Liver (tissue), 9 donors: ENCODE measurements around the gene TRIM14. TPM values are rescaled to one million over a fixed set of nuclear protein-coding genes. Genes with fewer than 3 reads are reported as not detected.

Experiments
- DNase-seq: peaks from one replicate; pipeline ENCODE4 v3.0.0-alpha.2; 2017; ENCODE audit warnings: low spot score
- H3K27ac ChIP-seq, 2 donors: one replicate each; pipeline ENCODE4 v1.7.0; 2013; ENCODE audit warnings: inconsistent platforms in 2 of 2, low read length in 2 of 2, control low read depth in 1 of 2, low read depth in 1 of 2, mild to moderate bottlenecking in 1 of 2
- H3K27me3 ChIP-seq, 4 donors: one replicate each; pipeline versions ENCODE4 v1.6.1 to v1.7.0; 2013; ENCODE audit warnings: low read length in 3 of 4, inconsistent platforms in 1 of 4, mild to moderate bottlenecking in 1 of 4, moderate library complexity in 1 of 4; ENCODE audit not compliant: control insufficient read depth in 4 of 4, insufficient read depth in 4 of 4
- H3K36me3 ChIP-seq, 4 donors: one replicate each; pipeline versions ENCODE4 v1.6.1 to v1.7.0; 2013; ENCODE audit warnings: low read length in 3 of 4, mild to moderate bottlenecking in 3 of 4, low read depth in 1 of 4, moderate library complexity in 1 of 4; ENCODE audit not compliant: control insufficient read depth in 4 of 4, insufficient read depth in 3 of 4
- H3K4me1 ChIP-seq, 4 donors: one replicate each; pipeline versions ENCODE4 v1.6.1 to v1.7.0; 2013; ENCODE audit warnings: low read length in 3 of 4, mild to moderate bottlenecking in 3 of 4, moderate library complexity in 1 of 4; ENCODE audit not compliant: control insufficient read depth in 4 of 4, insufficient read depth in 4 of 4
- H3K4me3 ChIP-seq, 3 donors: one replicate each; pipeline versions ENCODE4 v1.6.1 to v1.7.0; 2013; ENCODE audit warnings: low read length in 3 of 3, control low read depth in 1 of 3, low read depth in 1 of 3, mild to moderate bottlenecking in 1 of 3
- H3K9ac ChIP-seq, 2 donors: one replicate each; pipeline ENCODE4 v1.7.0; 2013; ENCODE audit warnings: low read length in 2 of 2, mild to moderate bottlenecking in 2 of 2, moderate library complexity in 2 of 2, control low read depth in 1 of 2, low read depth in 1 of 2
- H3K9me3 ChIP-seq, 4 donors: one replicate each; pipeline versions ENCODE4 v1.6.1 to v1.7.0; 2013; ENCODE audit warnings: low read length in 3 of 4; ENCODE audit not compliant: control insufficient read depth in 4 of 4
- ATF3 ChIP-seq: IDR thresholded peaks from 2 replicates; pipeline ENCODE4 v1.6.1; 2016; ENCODE audit warnings: antibody characterized with exemption
- EGR1 ChIP-seq, 2 donors: IDR thresholded peaks; 2 replicates each; pipeline ENCODE4 v1.6.1; 2016 to 2018; ENCODE audit warnings: antibody characterized with exemption in 2 of 2, low read depth in 2 of 2
- FOXA2 ChIP-seq: IDR thresholded peaks from 2 replicates; pipeline ENCODE4 v1.6.1; 2016; ENCODE audit warnings: antibody characterized with exemption
- GABPA ChIP-seq, 2 donors: IDR thresholded peaks in 1 of 2; conservative IDR thresholded peaks in 1 of 2; 2 replicates each; pipeline ENCODE4 v1.6.1; 2016; ENCODE audit warnings: antibody characterized with exemption in 2 of 2, mild to moderate bottlenecking in 1 of 2, moderate library complexity in 1 of 2
- HNF4G ChIP-seq: IDR thresholded peaks from 2 replicates; pipeline ENCODE4 v1.6.1; 2016; ENCODE audit warnings: antibody characterized with exemption
- MAX ChIP-seq: IDR thresholded peaks from 2 replicates; pipeline ENCODE4 v1.6.1; 2016; ENCODE audit warnings: antibody characterized with exemption
- RXRA ChIP-seq, 2 donors: IDR thresholded peaks; 2 replicates each; pipeline ENCODE4 v1.6.1; 2017 to 2018; ENCODE audit warnings: antibody characterized with exemption in 2 of 2, mild to moderate bottlenecking in 1 of 2
- SP1 ChIP-seq: IDR thresholded peaks from 2 replicates; pipeline ENCODE4 v1.6.1; 2018; ENCODE audit warnings: antibody characterized with exemption, mild to moderate bottlenecking
- TAF1 ChIP-seq: conservative IDR thresholded peaks from 2 replicates; pipeline ENCODE4 v1.6.1; 2016; ENCODE audit warnings: antibody characterized with exemption, mild to moderate bottlenecking
- YY1 ChIP-seq: IDR thresholded peaks from 2 replicates; pipeline ENCODE4 v1.6.1; 2016; ENCODE audit warnings: antibody characterized with exemption, mild to moderate bottlenecking
- ZBTB33 ChIP-seq: IDR thresholded peaks from 2 replicates; pipeline ENCODE4 v1.6.1; 2016; ENCODE audit warnings: antibody characterized with exemption
- WGBS: extraction: QIAGEN DNeasy Blood & Tissue Kit; methylation state at CpG from one replicate; pipeline ENCODE4 v1.1.7; 2013; 5-methylcytosine and 5-hydroxymethylcytosine counted together
- polyA plus RNA-seq, 2 donors: library from polyadenylated mRNA; stranded (reverse) in 1 of 2; unstranded in 1 of 2; fragments of 200-250 nt in 1 of 2; fragments of >200 nt in 1 of 2; fragmentation: Nextera tagmentation in 1 of 2; extraction: Ambion mirVana in 1 of 2; gene quantifications; one replicate each; pipeline versions ENCODE4 v1.2.1 to v1.2.3, GENCODE V29; 2013 to 2015
- total RNA-seq, 2 donors: library from RNA; depleted of rRNA; stranded (reverse); fragments of >200 nt; gene quantifications; one replicate each; pipeline ENCODE4 v1.2.3, GENCODE V29; 2014
- TF ChIP-seq, protein P1 (sequence below): IDR thresholded peaks from 2 replicates; pipeline ENCODE4 v1.6.1; 2016; ENCODE audit warnings: antibody characterized with exemption, mild to moderate bottlenecking
- TF ChIP-seq, protein P2 (sequence below): fragments of 150-350 bp; IDR thresholded peaks from 2 replicates; pipeline ENCODE4 v1.5.1; 2017; ENCODE audit warnings: improper control_type of control experiment, low read depth, low read length; ENCODE audit not compliant: missing input control
- donor health status: healthy.
- donor health status: healthy.
- donor health status: healthy.
- donor health status: healthy.
- donor health status: healthy.

Gene TRIM14
- total and polyA plus RNA-seq, 4 donors, result 15.2 to 22.0 (median 17.8) TPM

- no peaks in the 10 kb centered on the region for H3K27me3 ChIP-seq
- no peak overlapping the region for H3K9ac ChIP-seq
- H3K36me3 ChIP-seq, result peaks cover 5 to 12% (median 8%) of the 10 kb centered on the region in 4 donors
- TF ChIP-seq, protein P1, sequence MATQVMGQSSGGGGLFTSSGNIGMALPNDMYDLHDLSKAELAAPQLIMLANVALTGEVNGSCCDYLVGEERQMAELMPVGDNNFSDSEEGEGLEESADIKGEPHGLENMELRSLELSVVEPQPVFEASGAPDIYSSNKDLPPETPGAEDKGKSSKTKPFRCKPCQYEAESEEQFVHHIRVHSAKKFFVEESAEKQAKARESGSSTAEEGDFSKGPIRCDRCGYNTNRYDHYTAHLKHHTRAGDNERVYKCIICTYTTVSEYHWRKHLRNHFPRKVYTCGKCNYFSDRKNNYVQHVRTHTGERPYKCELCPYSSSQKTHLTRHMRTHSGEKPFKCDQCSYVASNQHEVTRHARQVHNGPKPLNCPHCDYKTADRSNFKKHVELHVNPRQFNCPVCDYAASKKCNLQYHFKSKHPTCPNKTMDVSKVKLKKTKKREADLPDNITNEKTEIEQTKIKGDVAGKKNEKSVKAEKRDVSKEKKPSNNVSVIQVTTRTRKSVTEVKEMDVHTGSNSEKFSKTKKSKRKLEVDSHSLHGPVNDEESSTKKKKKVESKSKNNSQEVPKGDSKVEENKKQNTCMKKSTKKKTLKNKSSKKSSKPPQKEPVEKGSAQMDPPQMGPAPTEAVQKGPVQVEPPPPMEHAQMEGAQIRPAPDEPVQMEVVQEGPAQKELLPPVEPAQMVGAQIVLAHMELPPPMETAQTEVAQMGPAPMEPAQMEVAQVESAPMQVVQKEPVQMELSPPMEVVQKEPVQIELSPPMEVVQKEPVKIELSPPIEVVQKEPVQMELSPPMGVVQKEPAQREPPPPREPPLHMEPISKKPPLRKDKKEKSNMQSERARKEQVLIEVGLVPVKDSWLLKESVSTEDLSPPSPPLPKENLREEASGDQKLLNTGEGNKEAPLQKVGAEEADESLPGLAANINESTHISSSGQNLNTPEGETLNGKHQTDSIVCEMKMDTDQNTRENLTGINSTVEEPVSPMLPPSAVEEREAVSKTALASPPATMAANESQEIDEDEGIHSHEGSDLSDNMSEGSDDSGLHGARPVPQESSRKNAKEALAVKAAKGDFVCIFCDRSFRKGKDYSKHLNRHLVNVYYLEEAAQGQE, result no peak
- TF ChIP-seq SP1 (no peak), EGR1 (IDR thresholded peaks at IDR 0.05; ENCODE audit: low read depth in 2 of 2) (no peak), FOXA2 (no peak), ZBTB33 (no peak), HNF4G (no peak), YY1 (no peak), RXRA (IDR thresholded peaks at IDR 0.05) (no peak), MAX (no peak)
- TF ChIP-seq, protein P2, sequence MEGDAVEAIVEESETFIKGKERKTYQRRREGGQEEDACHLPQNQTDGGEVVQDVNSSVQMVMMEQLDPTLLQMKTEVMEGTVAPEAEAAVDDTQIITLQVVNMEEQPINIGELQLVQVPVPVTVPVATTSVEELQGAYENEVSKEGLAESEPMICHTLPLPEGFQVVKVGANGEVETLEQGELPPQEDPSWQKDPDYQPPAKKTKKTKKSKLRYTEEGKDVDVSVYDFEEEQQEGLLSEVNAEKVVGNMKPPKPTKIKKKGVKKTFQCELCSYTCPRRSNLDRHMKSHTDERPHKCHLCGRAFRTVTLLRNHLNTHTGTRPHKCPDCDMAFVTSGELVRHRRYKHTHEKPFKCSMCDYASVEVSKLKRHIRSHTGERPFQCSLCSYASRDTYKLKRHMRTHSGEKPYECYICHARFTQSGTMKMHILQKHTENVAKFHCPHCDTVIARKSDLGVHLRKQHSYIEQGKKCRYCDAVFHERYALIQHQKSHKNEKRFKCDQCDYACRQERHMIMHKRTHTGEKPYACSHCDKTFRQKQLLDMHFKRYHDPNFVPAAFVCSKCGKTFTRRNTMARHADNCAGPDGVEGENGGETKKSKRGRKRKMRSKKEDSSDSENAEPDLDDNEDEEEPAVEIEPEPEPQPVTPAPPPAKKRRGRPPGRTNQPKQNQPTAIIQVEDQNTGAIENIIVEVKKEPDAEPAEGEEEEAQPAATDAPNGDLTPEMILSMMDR, result no peak
- H3K4me1 ChIP-seq, result peaks cover 12 to 28% (median 21%) of the 10 kb centered on the region in 4 donors
- no peak overlapping the region for H3K27ac ChIP-seq
- 89% methylated on average over 7 of the region's 7 CpGs for WGBS
- H3K9me3 ChIP-seq, result no peaks in the 10 kb centered on the region
- no peak overlapping the region for H3K4me3 ChIP-seq
- no peak for DNase-seq
Observed at GRCh38 chr9:98085944-98086343, 33.1 kb downstream of the TRIM14 start.

DNA sequence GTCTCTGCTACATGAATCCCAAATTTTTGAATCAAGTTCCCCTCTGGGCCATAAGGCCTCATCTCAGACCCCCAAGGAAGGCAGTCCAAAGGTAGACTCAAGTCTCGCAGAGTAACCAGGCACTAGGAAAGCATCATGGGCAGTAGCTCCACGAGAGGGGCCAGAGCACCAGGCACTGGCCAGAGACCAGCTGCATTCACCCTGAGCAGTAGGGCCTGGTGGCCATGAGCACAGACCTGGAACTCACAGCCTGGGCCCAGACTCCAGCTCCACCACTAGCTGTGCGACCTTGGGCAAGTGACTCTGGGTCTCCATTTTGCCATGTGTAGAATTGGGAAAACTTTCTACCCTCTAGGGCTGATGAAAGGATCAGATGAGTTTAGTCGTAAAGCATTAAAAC lies 34.0 kb downstream of the TRIM14 start:
- no peak for DNase-seq
- H3K9me3 ChIP-seq, result no peaks in the 10 kb centered on the region
- WGBS, result 97% methylated on average over 4 of the region's 4 CpGs
- peaks cover 5 to 14% (median 10%) of the 10 kb centered on the region in 4 donors for H3K36me3 ChIP-seq
- no peak overlapping the region for H3K9ac ChIP-seq
- no peak overlapping the region for H3K27ac ChIP-seq
- no peak overlapping the region for H3K4me3 ChIP-seq
- no peaks in the 10 kb centered on the region for H3K27me3 ChIP-seq
- H3K4me1 ChIP-seq, result peaks cover 16 to 30% (median 23%) of the 10 kb centered on the region in 4 donors
- TF ChIP-seq GABPA (IDR thresholded peaks at IDR 0.05 in 1 of 2, conservative IDR thresholded peaks at IDR 0.05 in 1 of 2) (no peak), HNF4G (no peak), EGR1 (IDR thresholded peaks at IDR 0.05; ENCODE audit: low read depth in 2 of 2) (no peak), TAF1 (no peak), ATF3 (no peak), ZBTB33 (no peak)
